ENCODE data around the gene HOXA3.

HOXA3 gene

GRCh38 chr7:27115221-27116026 lies 37.0 kb downstream of the HOXA3 start:
- DNase-seq (ENCODE audit: low read depth, low spot score) = no peak

- DNase-seq (ENCODE audit: low read depth, low spot score) = no peak
Measured at GRCh38 chr7:27114881-27115220, 37.5 kb downstream of the HOXA3 start.

- DNase-seq (ENCODE audit: low read depth, low spot score) = no peak
Measured at GRCh38 chr7:27113991-27114769, 38.2 kb downstream of the HOXA3 start.

GRCh38 chr7:27112955-27113949 lies 39.1 kb downstream of the HOXA3 start:
- DNase-seq (ENCODE audit: low read depth, low spot score) = no peak

- no peak for DNase-seq (ENCODE audit: low read depth, low spot score)
Measured at GRCh38 chr7:27112361-27112760, 40.0 kb downstream of the HOXA3 start.

GRCh38 chr7:27111751-27112277 lies 40.6 kb downstream of the HOXA3 start:
- DNase-seq (ENCODE audit: low read depth, low spot score) = no peak

- no peak for DNase-seq (ENCODE audit: low read depth, low spot score)
Measured at GRCh38 chr7:27111042-27111750, 41.2 kb downstream of the HOXA3 start.

GRCh38 chr7:27110186-27111031 lies 42.0 kb downstream of the HOXA3 start:
- no peak for DNase-seq (ENCODE audit: low read depth, low spot score)

- DNase-seq (ENCODE audit: low read depth, low spot score) = no peak
Measured at GRCh38 chr7:27109466-27110185, 42.8 kb downstream of the HOXA3 start.

GRCh38 chr7:27108390-27109127 lies 43.8 kb downstream of the HOXA3 start:
- no peak for DNase-seq (ENCODE audit: low read depth, low spot score)

GRCh38 chr7:27107391-27108381 lies 44.7 kb downstream of the HOXA3 start:
- no peak for DNase-seq (ENCODE audit: low read depth, low spot score)

- DNase-seq (ENCODE audit: low read depth, low spot score) = no peak
Measured at GRCh38 chr7:27106901-27107240, 45.5 kb downstream of the HOXA3 start.

- DNase-seq (ENCODE audit: low read depth, low spot score) = no peak
Measured at GRCh38 chr7:27106181-27106900, 46.0 kb downstream of the HOXA3 start.

- no peak for DNase-seq (ENCODE audit: low read depth, low spot score)
Measured at GRCh38 chr7:27105301-27106031, 46.9 kb downstream of the HOXA3 start.

GRCh38 chr7:27104341-27105058 lies 47.9 kb downstream of the HOXA3 start:
- DNase-seq (ENCODE audit: low read depth, low spot score) = no peak

Measured in brain pericyte (primary cell).